GM15510 (cell line): ENCODE measurements around the gene ATG16L1.

Source experiments
- POLR2A ChIP-seq: IDR thresholded peaks from 3 replicates; pipeline ENCODE4 v1.6.1; 2011; ENCODE audit warnings: borderline replicate concordance; ENCODE audit not compliant: insufficient read length; ENCODE audit errors: extremely low read depth

The ATG16L1 gene

GRCh38 chr2:233343171-233343705 lies 91.8 kb downstream of the ATG16L1 start:
- TF ChIP-seq POLR2A = no peak
